Tibial artery (tissue), 4 donors: ENCODE data around the gene BRDT.

Experiments
- DNase-seq, 2 donors: peaks; one replicate each; pipeline ENCODE4 v3.0.0-alpha.2; 2019
- H3K27ac ChIP-seq, 2 donors: fragments of 200-600 bp; sonication (generic) in 1 of 2; 1 replicate in 1 of 2; 2 replicates in 1 of 2; pipeline ENCODE4 v1.5.1; 2018 to 2019; ENCODE audit warnings: mild to moderate bottlenecking in 1 of 2
- H3K27me3 ChIP-seq, 2 donors: fragments of 200-600 bp; sonication (generic) in 1 of 2; one replicate each; pipeline versions ENCODE4 v1.5.1 to v1.6.0; 2016 to 2019
- H3K36me3 ChIP-seq, 3 donors: fragments of 200-600 bp; sonication (generic) in 2 of 3; one replicate each; pipeline ENCODE4 v1.5.1; 2016 to 2019; ENCODE audit warnings: mild to moderate bottlenecking in 2 of 3
- H3K4me1 ChIP-seq, 4 donors: fragments of 200-600 bp; sonication (generic) in 2 of 4; 1 replicate in 3 of 4; 2 replicates in 1 of 4; pipeline ENCODE4 v1.5.1; 2016 to 2019
- H3K4me3 ChIP-seq, 2 donors: fragments of 200-600 bp; sonication (generic) in 1 of 2; 1 replicate in 1 of 2; 2 replicates in 1 of 2; pipeline ENCODE4 v1.5.1; 2018 to 2019; ENCODE audit warnings: mild to moderate bottlenecking in 2 of 2
- H3K9me3 ChIP-seq, 3 donors: fragments of 200-600 bp; sonication (generic) in 1 of 3; one replicate each; pipeline ENCODE4 v1.5.1; 2016 to 2019
- CTCF ChIP-seq, 2 experiments: fragments of 200-600 bp in 1 of 2; fragments of 450-650 bp in 1 of 2; IDR thresholded peaks; one replicate each; pipeline ENCODE4 v1.5.1; 2017 to 2019; ENCODE audit warnings: antibody characterized with exemption in 2 of 2, mild to moderate bottlenecking in 1 of 2, moderate library complexity in 1 of 2
- intact Hi-C: fragments of 100-400 bp; cut with DNase I; formaldehyde crosslinking; loops from one replicate; pipeline ENCODE4 v1.15.0; 2023; ENCODE audit warnings: low total_unique reads

The BRDT gene

GRCh38 chr1:91916811-91917460 lies 32.3 kb upstream of the BRDT start:
- Histone ChIP-seq H3K27ac (no peak overlapping the region), H3K36me3 (no peaks in the 10 kb centered on the region), H3K4me3 (no peak overlapping the region), H3K4me1 (no peaks in the 10 kb centered on the region), H3K27me3 (no peaks in the 10 kb centered on the region), H3K9me3 (no peaks in the 10 kb centered on the region)
- no peak for TF ChIP-seq CTCF (IDR thresholded peaks at IDR 0.05)
- no peak for DNase-seq
- intact Hi-C loops = no loop called here

GRCh38 chr1:91919962-91920361 lies 29.2 kb upstream of the BRDT start:
- Histone ChIP-seq H3K27ac (no peak overlapping the region), H3K4me3 (no peak overlapping the region), H3K9me3 (no peaks in the 10 kb centered on the region), H3K4me1 (no peaks in the 10 kb centered on the region), H3K27me3 (no peaks in the 10 kb centered on the region), H3K36me3 (no peaks in the 10 kb centered on the region)
- intact Hi-C loops = loop anchor here (10.0 kb wide), 1 partner anchor 635 kb away; no protein-coding TSS in a partner anchor
- DNase-seq = no peak
- no peak for TF ChIP-seq CTCF (IDR thresholded peaks at IDR 0.05)

- Histone ChIP-seq H3K4me3 (no peak overlapping the region), H3K4me1 (peaks cover 0 to 2% (median 0%) of the 10 kb centered on the region in 4 donors), H3K9me3 (no peaks in the 10 kb centered on the region), H3K27me3 (no peaks in the 10 kb centered on the region), H3K36me3 (no peaks in the 10 kb centered on the region), H3K27ac (no peak overlapping the region)
- DNase-seq = no peak
- intact Hi-C loops = loop anchor here (10.0 kb wide), 1 partner anchor 639 kb away; no protein-coding TSS in a partner anchor
- no peak for TF ChIP-seq CTCF (IDR thresholded peaks at IDR 0.05)
Observed at GRCh38 chr1:91924146-91924545, 25.1 kb upstream of the BRDT start.

GRCh38 chr1:91925644-91926435 lies 23.4 kb upstream of the BRDT start:
- Histone ChIP-seq H3K27ac (no peak overlapping the region), H3K4me1 (peaks cover 0 to 6% (median 0%) of the 10 kb centered on the region in 4 donors), H3K4me3 (no peak overlapping the region), H3K27me3 (no peaks in the 10 kb centered on the region), H3K36me3 (no peaks in the 10 kb centered on the region), H3K9me3 (no peaks in the 10 kb centered on the region)
- intact Hi-C loops = loop anchor here (1.0 to 10.0 kb wide), 2 partner anchors 413 to 641 kb away; no protein-coding TSS in a partner anchor
- DNase-seq = no peak
- no peak for TF ChIP-seq CTCF (IDR thresholded peaks at IDR 0.05)

GRCh38 chr1:91928026-91928425 lies 21.2 kb upstream of the BRDT start:
- Histone ChIP-seq H3K36me3 (no peaks in the 10 kb centered on the region), H3K4me3 (no peak overlapping the region), H3K4me1 (peaks cover 0 to 6% (median 0%) of the 10 kb centered on the region in 4 donors), H3K27ac (no peak overlapping the region), H3K27me3 (no peaks in the 10 kb centered on the region), H3K9me3 (no peaks in the 10 kb centered on the region)
- no peak for DNase-seq
- intact Hi-C loops = loop anchor here (10.0 kb wide), 1 partner anchor 643 kb away; no protein-coding TSS in a partner anchor
- TF ChIP-seq CTCF (IDR thresholded peaks at IDR 0.05) = no peak
